Activated naive CD4-positive, alpha-beta T cell treated with Interleukin-2 at 50 U/mL for 16 hours (primary cell): ENCODE results near the gene UBA6.
"Not testable (repeated sequence)": the region's sequence is repeated elsewhere in the genome, so short reads cannot be mapped to it uniquely, and the experiment has no call there.

Source experiments
- DNase-seq: peaks from one replicate; pipeline ENCODE4 v3.0.0-alpha.2; 2020

Gene UBA6

DNA sequence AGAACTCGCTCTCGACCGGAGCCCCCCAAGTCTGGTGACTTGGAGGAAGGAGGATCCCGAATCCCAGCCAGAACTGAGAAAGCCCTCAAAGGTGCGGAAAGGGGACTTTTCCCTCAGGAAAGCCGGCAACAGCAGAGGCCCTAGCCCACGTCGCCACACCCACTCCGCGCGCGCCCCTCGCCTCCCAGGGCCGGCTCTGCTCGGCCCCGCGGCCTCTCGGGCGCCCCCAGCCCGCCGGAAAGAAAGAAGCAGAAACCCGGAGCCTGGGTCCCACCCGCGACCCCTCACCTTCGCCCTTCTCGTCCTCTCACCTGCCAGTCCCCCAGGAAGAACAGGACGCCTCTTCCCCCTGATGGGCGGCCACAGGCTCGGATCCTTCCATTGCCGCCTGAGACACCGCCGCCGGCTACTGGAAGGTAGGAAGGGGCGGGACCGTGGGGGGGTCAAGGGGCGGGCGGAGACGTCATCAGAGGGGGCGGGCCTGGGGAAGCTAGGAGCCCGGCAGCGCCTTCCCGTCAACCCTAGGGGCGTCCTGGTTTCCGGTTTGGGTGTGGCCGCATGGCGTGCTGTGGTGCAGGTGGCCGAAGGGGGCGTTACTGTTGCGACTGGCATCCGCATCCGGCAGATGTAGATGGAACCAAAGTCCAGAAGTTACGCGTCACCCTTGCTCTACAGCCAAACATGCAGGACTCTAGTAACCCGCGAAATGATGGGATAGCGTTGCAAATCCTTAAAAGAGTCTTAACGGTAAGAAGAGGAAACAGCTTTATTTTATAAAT, at the start of gene UBA6:
Gene UBA6, minus strand, starts transcription at position 418 of the 779 bp plus-strand sequence. Its CDS starts 36 bp downstream, at position 382.
- DNase-seq: peak; percentile 95

DNA sequence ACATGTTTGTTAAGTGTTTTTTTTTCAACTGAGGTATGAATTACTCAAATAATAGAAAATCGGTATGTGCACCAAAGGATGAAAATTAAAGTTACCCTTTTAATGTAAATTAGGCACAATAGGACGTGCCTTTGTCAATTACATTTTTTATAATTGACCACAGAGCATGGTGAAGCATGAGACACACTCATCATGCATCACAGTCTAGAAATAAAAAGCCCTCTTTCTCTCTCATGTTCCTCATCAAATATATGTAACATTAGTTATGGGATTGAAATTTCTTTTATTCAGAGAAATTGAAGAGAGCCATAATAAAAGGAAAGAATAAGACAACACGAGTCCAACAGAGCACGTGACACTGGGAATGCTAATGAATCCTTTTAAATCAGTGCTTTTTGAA, 49.7 kb upstream of the UBA6 start:
- no peak for DNase-seq

- DNase-seq: no peak
Measured at GRCh38 chr4:67749286-67749685, 48.3 kb upstream of the UBA6 start.

- no peak for DNase-seq
Measured at GRCh38 chr4:67746797-67747495, 46.0 kb upstream of the UBA6 start.

GRCh38 chr4:67744561-67745283, 43.8 kb upstream of the UBA6 start:
- no peak for DNase-seq

- no peak for DNase-seq
Measured at GRCh38 chr4:67743194-67743593, 42.2 kb upstream of the UBA6 start.

DNA sequence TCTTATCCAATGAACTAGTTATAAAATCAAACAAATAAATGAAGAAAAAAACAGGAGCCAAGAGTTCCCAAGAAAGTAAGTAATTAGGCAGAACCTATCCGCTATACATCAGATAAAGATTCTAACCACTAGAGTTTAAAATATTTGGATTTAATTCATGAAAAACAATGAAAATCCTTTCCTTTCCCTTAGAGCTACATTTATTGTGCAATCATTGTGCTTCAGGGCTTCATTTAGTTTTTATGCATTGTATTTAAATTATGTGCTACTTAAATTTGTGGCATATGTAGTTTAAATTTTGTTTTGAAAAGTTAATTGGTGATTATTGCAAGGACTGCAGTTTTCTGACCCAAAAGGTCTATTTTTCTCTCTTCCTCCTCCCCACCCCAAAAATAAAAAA, 35.3 kb upstream of the UBA6 start:
- DNase-seq: no peak

- DNase-seq: no peak
Measured at GRCh38 chr4:67735325-67735724, 34.4 kb upstream of the UBA6 start.

GRCh38 chr4:67730511-67730910, 29.6 kb upstream of the UBA6 start:
- not testable (repeated sequence) for DNase-seq

DNA sequence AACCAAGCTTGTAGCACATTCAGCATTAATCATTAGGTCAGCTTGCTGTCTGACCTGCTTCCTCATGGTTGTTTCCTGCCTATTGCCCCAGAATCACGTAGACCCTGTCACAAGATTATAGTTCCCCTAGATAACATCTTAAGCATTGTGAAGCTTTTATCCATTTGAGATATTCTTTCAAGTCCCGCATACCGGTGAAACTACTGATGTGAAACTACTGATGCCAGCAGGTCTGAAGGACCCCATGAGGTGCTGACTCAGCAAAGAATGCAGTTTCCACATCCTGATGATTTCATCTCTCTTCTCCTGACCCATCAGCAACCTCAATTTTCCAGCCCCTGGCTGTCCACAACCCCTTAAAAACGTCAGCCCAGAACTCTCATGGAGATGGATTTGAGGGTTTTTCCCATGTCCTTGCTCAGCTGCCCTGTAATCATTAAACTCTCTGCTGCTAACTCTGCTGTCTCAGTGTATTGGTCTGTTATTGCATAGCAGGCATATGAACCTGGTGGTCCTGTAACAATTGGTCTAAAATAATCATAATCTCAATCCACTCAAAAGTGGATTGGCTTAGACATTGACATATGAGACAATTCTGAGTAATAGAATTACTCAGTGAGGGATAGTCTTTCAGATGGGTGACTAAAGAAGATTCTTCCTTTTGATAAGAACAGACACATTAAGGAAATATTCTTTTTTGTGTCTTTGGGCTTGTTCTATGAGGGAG, 26.3 kb upstream of the UBA6 start:
- no peak for DNase-seq

- no peak for DNase-seq
Measured at GRCh38 chr4:67725981-67726380, 25.0 kb upstream of the UBA6 start.

- DNase-seq: no peak
Measured at GRCh38 chr4:67725132-67725531, 24.2 kb upstream of the UBA6 start.

DNA sequence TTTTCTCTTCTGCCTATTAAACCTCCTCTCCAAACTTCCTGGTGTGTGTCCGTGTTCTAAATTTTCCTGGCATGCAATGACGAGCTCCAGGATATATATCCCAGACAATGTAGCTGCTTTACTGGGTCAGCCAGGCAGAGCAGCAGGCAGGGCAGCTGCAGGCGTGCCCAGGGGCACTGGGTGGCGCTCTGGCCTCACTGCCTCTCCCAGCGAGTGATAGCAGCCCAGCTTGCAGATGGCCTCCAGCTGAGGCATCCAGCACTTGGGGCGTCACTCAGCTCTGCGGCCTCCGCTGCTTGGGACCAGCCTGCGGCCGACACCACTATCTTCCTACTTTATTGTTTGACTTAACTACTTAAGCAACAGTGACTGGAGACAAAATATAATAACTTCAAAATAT, 23.0 kb upstream of the UBA6 start:
- DNase-seq: no peak

DNA sequence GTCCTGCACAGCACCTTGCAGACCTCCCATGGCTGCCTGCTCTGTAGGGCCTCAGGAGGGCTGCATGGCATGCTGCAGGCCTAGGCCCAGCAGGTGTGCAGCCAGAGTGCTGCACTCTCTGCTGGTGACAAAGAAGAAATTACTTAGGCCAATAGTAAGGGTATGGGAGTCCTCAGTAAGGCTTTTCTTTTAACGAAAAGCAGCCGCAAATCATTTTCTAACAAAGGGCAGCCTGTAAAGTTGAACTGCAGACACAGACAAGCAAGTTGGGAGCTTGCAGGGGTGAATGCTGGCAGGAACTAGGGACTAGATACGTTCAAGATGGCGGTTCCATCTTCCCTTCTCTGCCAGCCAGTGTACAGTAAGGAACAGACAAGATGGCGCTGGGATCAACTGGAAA, 22.4 kb upstream of the UBA6 start:
- DNase-seq: no peak

- DNase-seq: no peak
Measured at GRCh38 chr4:67721770-67722597, 21.0 kb upstream of the UBA6 start.

DNA sequence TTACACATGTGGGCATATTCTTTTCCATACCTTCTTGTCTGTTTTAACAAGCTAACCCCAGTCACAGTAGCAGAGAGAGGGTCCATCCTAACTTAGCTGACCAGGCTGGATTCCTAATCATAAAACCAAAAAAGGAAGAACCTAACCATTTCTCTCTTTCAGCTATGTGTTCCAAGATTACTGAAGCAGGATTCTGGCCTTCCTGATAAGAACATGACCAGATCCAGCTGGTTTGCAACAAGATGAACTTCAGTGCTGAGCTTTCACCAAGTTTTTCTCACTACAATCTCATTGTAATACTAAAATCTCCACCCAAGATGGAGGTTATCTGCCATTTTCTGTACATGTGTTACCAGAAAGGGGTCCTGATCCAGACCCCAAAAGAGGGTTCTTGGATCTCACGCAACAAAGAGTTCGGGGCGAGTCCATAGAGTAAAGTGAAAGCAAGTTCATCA, 20.4 kb upstream of the UBA6 start:
- DNase-seq: no peak

GRCh38 chr4:67719953-67720617, 19.1 kb upstream of the UBA6 start:
- DNase-seq: no peak

GRCh38 chr4:67718848-67719247, 17.9 kb upstream of the UBA6 start:
- DNase-seq: no peak

- no peak for DNase-seq
Measured at GRCh38 chr4:67717586-67717985, 16.6 kb upstream of the UBA6 start.

DNA sequence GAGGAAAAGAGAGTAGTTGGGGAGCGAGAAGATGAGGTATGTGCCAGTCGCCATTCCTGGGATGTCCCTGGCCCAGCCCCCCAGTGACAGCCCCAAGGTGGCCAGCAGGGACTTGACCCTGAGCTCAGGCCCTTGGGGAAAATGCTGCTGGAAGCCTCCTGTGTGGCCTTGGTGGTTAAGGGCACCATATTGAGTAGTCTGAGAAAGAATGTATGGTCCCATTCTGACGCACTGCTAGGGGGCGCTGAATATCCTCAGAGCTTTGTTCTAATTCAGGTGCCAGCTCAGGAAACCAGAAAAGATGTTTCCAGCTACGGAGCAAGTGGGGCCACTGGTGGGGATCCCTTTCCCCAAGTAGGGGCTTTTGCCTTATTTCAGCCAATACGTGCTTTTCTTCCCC, 14.0 kb upstream of the UBA6 start:
- DNase-seq: no peak

GRCh38 chr4:67714248-67714583, 13.3 kb upstream of the UBA6 start:
- DNase-seq: no peak
